DOHH2 (cell line): ENCODE results near the gene NR4A3.

Source experiments
- H3F3A ChIP-seq: fragments of 200-600 bp; sonication (generic), shearing (Covaris generic); 2 replicates; pipeline ENCODE4 v1.6.0; 2016; ENCODE audit warnings: antibody characterized with exemption, mild to moderate bottlenecking; ENCODE audit not compliant: control insufficient read depth, insufficient read depth
- H3K27ac ChIP-seq: fragments of 200-600 bp; sonication (generic); 2 replicates; pipeline ENCODE4 v1.5.1; 2014; ENCODE audit warnings: low read depth, mild to moderate bottlenecking, low read length, moderate library complexity
- H3K27me3 ChIP-seq: fragments of 200-600 bp; sonication (generic); 2 replicates; pipeline ENCODE4 v1.6.1; 2014; ENCODE audit warnings: mild to moderate bottlenecking, low read length, mixed read lengths; ENCODE audit not compliant: control insufficient read depth
- H3K36me3 ChIP-seq: fragments of 200-600 bp; sonication (generic); 2 replicates; pipeline ENCODE4 v1.6.1; 2014; ENCODE audit warnings: mild to moderate bottlenecking, low read length, moderate library complexity, mixed read lengths; ENCODE audit not compliant: control insufficient read depth
- H3K4me1 ChIP-seq: fragments of 200-600 bp; sonication (generic); 2 replicates; pipeline ENCODE4 v1.6.1; 2014; ENCODE audit warnings: mild to moderate bottlenecking, low read length, mixed read lengths; ENCODE audit not compliant: control insufficient read depth
- H3K4me2 ChIP-seq: fragments of 200-600 bp; sonication (generic); 2 replicates; pipeline ENCODE4 v1.6.0; 2014; ENCODE audit warnings: mild to moderate bottlenecking, low read length, moderate library complexity
- H3K4me3 ChIP-seq: fragments of 200-600 bp; sonication (generic); 2 replicates; pipeline ENCODE4 v1.5.1; 2014; ENCODE audit warnings: mild to moderate bottlenecking, low read length, mixed read lengths
- H3K79me2 ChIP-seq: fragments of 200-600 bp; sonication (generic); 2 replicates; pipeline ENCODE4 v1.6.1; 2014; ENCODE audit warnings: mild to moderate bottlenecking, low read length, mixed read lengths; ENCODE audit not compliant: control insufficient read depth
- H3K9me2 ChIP-seq: fragments of 200-600 bp; sonication (generic); replicated peaks from 2 replicates; pipeline ENCODE4 v1.6.1; 2014; ENCODE audit warnings: mild to moderate bottlenecking, low read length, mixed read lengths; ENCODE audit not compliant: control insufficient read depth
- H3K9me3 ChIP-seq: fragments of 200-600 bp; sonication (generic); 2 replicates; pipeline ENCODE4 v1.6.1; 2014; ENCODE audit warnings: antibody characterized with exemption, low read length, mixed read lengths; ENCODE audit not compliant: control insufficient read depth, insufficient read depth
- H4K20me1 ChIP-seq: fragments of 200-600 bp; sonication (generic); 2 replicates; pipeline ENCODE4 v1.6.0; 2014; ENCODE audit warnings: low read depth, mild to moderate bottlenecking, antibody characterized with exemption, low read length, moderate library complexity; ENCODE audit not compliant: control insufficient read depth, insufficient read depth
- EZH2phosphoT487 ChIP-seq: fragments of 200-600 bp; sonication (generic); IDR thresholded peaks from 2 replicates; pipeline ENCODE4 v1.6.1; 2017; ENCODE audit warnings: borderline replicate concordance, mild to moderate bottlenecking, antibody characterized with exemption, low read length, moderate library complexity, mixed read lengths
- TF ChIP-seq, protein P1 (sequence below): fragments of 200-600 bp; sonication (generic); IDR thresholded peaks from one replicate; pipeline ENCODE4 v1.5.1; 2014; ENCODE audit warnings: antibody characterized with exemption, mild to moderate bottlenecking, low read depth, low read length; ENCODE audit not compliant: poor library complexity, severe bottlenecking

NR4A3 gene

DNA sequence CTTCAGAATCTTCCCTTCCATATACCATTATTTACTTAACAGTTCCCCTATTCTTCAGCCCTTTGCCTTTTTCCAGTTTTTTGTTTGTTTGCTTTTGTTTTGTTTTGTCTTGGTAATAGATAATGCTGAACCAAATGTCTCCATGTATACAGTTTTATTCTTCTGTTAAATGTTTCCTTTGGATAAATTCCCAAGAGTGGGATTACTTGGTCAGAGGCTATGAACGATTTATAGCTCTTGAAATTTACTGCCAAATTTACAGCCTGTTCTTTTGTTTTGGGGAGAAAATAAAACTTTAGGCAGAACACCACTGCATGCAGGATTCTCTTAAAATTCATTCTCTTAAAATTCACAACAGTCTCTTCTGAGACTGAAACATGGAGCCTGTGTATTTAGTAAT is 38.6 kb downstream of the NR4A3 start:
- Histone ChIP-seq H3K9me2 (no peaks in the 10 kb centered on the region), H3K27me3 (no peaks in the 10 kb centered on the region; the same call in 1 of the 2 replicates), H3K4me1 (no peaks in the 10 kb centered on the region), H3K4me3 (no peak overlapping the region), H3K36me3 (no peaks in the 10 kb centered on the region), H3K27ac (no peak overlapping the region), H3K79me2 (no peaks in the 10 kb centered on the region), H3F3A (no peaks in the 10 kb centered on the region), H4K20me1 (no peaks in the 10 kb centered on the region), H3K4me2 (no peak overlapping the region), H3K9me3 (no peaks in the 10 kb centered on the region)
- TF ChIP-seq, protein P1, sequence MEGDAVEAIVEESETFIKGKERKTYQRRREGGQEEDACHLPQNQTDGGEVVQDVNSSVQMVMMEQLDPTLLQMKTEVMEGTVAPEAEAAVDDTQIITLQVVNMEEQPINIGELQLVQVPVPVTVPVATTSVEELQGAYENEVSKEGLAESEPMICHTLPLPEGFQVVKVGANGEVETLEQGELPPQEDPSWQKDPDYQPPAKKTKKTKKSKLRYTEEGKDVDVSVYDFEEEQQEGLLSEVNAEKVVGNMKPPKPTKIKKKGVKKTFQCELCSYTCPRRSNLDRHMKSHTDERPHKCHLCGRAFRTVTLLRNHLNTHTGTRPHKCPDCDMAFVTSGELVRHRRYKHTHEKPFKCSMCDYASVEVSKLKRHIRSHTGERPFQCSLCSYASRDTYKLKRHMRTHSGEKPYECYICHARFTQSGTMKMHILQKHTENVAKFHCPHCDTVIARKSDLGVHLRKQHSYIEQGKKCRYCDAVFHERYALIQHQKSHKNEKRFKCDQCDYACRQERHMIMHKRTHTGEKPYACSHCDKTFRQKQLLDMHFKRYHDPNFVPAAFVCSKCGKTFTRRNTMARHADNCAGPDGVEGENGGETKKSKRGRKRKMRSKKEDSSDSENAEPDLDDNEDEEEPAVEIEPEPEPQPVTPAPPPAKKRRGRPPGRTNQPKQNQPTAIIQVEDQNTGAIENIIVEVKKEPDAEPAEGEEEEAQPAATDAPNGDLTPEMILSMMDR: no peak
- TF ChIP-seq EZH2phosphoT487: no peak

DNA sequence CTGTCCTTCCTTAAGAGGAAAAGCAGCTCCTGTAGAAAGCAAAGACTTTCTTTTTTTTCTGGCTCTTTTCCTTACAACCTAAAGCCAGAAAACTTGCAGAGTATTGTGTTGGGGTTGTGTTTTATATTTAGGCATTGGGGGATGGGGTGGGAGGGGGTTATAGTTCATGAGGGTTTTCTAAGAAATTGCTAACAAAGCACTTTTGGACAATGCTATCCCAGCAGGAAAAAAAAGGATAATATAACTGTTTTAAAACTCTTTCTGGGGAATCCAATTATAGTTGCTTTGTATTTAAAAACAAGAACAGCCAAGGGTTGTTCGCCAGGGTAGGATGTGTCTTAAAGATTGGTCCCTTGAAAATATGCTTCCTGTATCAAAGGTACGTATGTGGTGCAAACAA is 42.3 kb downstream of the NR4A3 start:
- Histone ChIP-seq H3F3A (no peaks in the 10 kb centered on the region), H3K9me3 (no peaks in the 10 kb centered on the region), H3K27me3 (no peaks in the 10 kb centered on the region; the same call in 1 of the 2 replicates), H3K4me1 (no peaks in the 10 kb centered on the region), H3K79me2 (no peaks in the 10 kb centered on the region), H4K20me1 (no peaks in the 10 kb centered on the region), H3K4me3 (no peak overlapping the region), H3K9me2 (no peaks in the 10 kb centered on the region), H3K27ac (no peak overlapping the region), H3K36me3 (no peaks in the 10 kb centered on the region), H3K4me2 (no peak overlapping the region)
- TF ChIP-seq, protein P1: no peak
- no peak for TF ChIP-seq EZH2phosphoT487

DNA sequence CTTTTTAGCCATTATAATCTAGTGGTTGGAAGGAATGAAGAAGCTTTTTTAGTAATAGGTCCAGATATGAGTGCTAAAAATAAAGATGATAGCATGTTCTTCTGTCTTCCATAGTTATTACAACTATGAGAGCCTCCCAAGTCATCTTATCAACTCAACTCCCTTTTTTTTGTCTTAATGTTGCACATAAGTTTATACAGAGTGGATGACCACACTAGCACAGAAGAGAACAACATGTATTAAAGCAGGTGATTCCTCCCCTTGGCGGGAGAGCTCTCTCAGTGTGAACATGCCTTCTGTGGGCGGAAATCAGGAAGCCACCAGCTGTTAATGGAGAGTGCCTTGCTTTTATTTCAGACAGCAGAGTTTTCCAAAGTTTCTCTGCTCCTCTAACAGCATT is 44.7 kb downstream of the NR4A3 start:
- Histone ChIP-seq H3F3A (no peaks in the 10 kb centered on the region), H3K4me1 (no peaks in the 10 kb centered on the region), H3K27ac (no peak overlapping the region), H4K20me1 (no peaks in the 10 kb centered on the region), H3K9me3 (no peaks in the 10 kb centered on the region), H3K9me2 (no peaks in the 10 kb centered on the region), H3K4me3 (no peak overlapping the region), H3K27me3 (no peaks in the 10 kb centered on the region), H3K4me2 (no peak overlapping the region), H3K36me3 (no peaks in the 10 kb centered on the region), H3K79me2 (no peaks in the 10 kb centered on the region)
- TF ChIP-seq EZH2phosphoT487: no peak
- TF ChIP-seq, protein P1: no peak

DNA sequence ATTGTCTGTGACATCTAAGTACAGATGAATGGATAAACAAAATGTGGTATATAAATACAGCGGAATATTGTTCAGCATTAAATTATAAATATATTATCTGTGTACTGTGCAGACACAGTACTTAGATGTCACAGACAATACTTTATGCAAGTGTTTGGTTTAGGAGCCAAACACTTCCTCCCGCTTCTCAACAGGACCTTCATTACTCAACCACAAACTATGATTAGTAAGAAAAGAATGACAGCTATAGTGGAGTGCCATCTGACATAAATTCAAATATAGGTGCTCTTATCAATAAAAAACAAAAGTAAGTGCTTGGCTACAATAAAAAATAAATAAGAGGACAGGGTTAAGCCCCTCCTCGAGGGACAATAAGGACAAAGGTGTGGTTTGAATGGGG is 45.9 kb downstream of the NR4A3 start:
- Histone ChIP-seq H3K9me2 (no peaks in the 10 kb centered on the region), H3K4me1 (no peaks in the 10 kb centered on the region), H3K4me2 (no peak overlapping the region), H3K27me3 (no peaks in the 10 kb centered on the region), H3K4me3 (no peak overlapping the region), H3K79me2 (no peaks in the 10 kb centered on the region), H3F3A (no peaks in the 10 kb centered on the region), H3K27ac (no peak overlapping the region), H4K20me1 (no peaks in the 10 kb centered on the region), H3K36me3 (no peaks in the 10 kb centered on the region), H3K9me3 (no peaks in the 10 kb centered on the region)
- no peak for TF ChIP-seq EZH2phosphoT487
- TF ChIP-seq, protein P1: no peak
